NCI-H1436 treated with DMSO at 0.1 percent for 48 hours (cell line): ENCODE measurements around the gene GSS.
"Not testable (repeated sequence)": the region's sequence is repeated elsewhere in the genome, so short reads cannot be mapped to it uniquely, and the experiment has no call there.

Source experiments
- DNase-seq: peaks from one replicate; lab custom pipeline; 2025; lab: John Stamatoyannopoulos, UW

GSS gene

GRCh38 chr20:34904202-34904621 lies 51.4 kb downstream of the GSS start:
- DNase-seq, result no peak

DNA sequence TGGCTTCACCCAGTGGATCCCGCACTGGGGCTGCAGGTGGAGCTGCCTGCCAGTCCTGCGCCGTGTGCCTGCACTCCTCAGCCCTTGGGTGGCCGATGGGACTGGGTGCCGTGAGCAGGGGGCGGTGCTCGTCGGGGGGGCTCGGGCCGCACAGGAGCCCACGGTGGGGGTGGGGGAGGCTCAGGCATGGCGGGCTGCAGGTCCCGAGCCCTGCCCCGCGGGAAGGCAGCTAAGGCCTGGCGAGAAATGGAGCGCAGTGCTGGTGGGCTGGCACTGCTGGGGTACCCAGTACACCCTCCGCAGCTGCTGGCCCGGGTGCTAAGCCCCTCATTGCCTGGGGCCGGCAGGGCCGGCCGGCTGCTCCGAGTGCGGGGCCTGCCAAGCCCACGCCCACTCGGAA lies 56.9 kb downstream of the GSS start:
- DNase-seq, result not testable (repeated sequence)

- DNase-seq, result not testable (repeated sequence)
Observed at GRCh38 chr20:34898129-34898528, 57.5 kb downstream of the GSS start.

DNA sequence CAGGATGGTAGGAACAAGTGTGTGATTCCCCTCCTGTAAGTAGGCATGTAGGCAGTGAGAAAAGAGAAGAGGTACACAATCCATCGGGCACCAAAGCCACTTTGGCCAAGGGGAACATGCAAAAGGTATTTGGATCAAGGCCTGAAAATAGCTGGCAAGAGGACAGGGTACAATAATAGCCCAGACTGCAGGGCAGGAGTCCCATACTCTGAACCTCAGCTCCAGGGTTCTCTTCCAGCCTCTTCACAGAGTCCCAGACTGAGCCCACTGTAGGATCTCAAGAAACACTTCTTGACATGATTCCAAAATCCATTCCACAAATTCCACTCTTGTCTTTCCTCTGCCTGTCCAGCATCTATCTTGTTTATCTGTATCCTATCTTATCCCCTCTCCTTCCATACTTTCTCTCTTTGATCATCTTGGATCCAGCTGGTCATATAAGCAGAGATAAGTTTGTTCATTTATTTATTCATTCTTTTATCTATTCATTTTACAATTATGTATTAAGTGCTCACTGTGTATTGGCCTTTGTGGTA lies 59.5 kb downstream of the GSS start:
- no peak for DNase-seq

GRCh38 chr20:34895465-34895864 lies 60.1 kb downstream of the GSS start:
- no peak for DNase-seq

- no peak for DNase-seq
Observed at GRCh38 chr20:34894723-34895122, 60.9 kb downstream of the GSS start.

- DNase-seq, result no peak
Observed at GRCh38 chr20:34892671-34893070, 62.9 kb downstream of the GSS start.

DNA sequence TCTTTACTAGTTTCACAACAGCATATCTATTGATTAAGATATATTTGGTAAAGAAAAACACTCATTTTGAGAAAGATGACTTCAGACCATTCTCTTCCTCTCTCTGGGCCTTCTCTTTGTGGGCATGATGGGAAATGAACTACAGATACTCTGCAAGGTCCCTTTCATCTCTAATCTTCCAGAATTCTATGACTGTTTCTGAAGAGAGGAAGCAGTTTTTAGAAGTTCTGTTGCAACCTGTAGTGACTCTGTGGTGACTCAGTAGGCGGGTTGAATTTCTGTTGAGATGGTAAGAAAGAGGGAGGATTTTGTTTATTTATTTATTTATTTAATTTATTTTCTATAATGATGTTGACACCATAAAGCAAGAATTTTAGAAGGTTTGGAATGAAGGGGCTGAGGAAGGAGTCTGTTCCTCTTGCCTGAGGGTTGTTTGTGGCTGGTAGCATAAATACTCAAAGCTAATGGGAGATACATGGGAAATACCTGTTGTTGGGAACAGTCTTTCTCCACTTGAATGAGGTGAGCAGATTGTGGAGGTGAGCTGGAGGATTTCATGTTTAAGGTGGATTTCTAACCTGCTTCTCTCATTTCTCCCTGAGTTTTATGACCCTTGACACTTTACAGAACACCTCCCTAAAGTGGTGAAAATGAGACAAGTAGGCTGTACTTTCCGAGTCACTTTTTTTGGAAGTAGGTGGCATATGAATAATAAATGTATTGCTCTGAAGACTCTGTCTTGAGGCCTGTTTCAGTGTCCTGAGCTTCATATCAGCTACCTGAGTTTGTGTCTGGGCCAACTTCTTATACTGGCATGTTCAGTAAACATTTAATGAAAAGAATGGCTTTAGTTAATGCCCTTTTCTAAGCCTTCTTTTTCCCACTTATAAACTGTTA lies 64.2 kb downstream of the GSS start:
- no peak for DNase-seq

DNA sequence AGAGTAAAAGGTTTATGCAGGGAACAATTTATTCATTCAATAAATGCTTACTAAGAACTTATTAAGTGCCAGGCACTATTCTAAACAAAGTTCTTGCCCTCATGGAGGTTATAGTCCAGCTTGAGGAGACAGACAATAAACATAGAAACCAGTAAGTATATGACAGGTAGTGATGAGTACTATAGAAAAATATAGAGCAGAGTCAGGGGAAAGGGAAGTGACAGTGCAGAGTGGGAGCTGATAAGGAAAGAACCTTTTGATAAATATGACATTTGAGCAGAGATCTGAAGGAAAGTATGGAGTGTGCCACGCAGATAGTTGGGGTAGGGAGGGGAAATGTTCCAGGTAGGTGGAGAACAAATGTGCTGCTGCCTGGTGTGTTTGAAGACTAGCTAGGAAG lies 67.1 kb downstream of the GSS start:
- DNase-seq, result no peak

GRCh38 chr20:34887023-34887422 lies 68.6 kb downstream of the GSS start:
- DNase-seq, result no peak

GRCh38 chr20:34886122-34886521 lies 69.5 kb downstream of the GSS start:
- DNase-seq, result no peak

GRCh38 chr20:34884260-34884659 lies 71.3 kb downstream of the GSS start:
- DNase-seq, result no peak

- DNase-seq, result no peak
Observed at GRCh38 chr20:34883809-34884208, 71.8 kb downstream of the GSS start.

DNA sequence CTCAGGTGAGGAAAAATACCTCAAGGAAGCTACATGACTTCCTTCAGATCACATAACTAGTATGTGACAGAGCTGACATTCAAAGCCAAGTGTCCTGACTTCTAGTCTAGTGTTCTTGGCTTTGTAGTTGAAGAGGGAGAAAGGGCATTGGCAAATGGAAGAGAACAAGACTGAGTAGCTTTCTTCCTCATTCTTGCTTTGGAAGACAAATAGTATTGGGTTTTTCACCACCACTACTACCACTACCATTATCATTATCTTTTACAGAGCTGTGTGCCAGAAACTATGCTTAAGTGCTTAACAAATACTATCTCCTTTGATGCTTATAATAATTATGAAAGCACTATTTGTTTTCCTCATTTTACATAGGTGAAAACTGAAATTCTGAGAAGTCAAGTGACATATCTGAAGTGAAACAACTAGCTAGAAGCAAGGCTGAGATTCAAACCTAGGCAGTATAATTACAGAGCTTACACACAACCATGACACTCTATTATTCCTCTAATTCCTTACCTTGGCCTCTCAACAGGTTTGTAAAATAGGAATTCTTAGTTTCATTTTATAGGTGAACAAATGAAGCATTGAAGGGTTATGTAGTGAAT lies 72.4 kb downstream of the GSS start:
- DNase-seq, result no peak

- no peak for DNase-seq
Observed at GRCh38 chr20:34881689-34882088, 73.9 kb downstream of the GSS start.

- DNase-seq, result not testable (repeated sequence)
Observed at GRCh38 chr20:34880971-34881370, 74.6 kb downstream of the GSS start.

GRCh38 chr20:34880215-34880850 lies 75.3 kb downstream of the GSS start:
- DNase-seq, result no peak
